Gastrocnemius medialis (tissue), 4 donors: ENCODE results near the gene SCUBE1. TPM values are rescaled to one million over a fixed set of nuclear protein-coding genes. Genes with fewer than 3 reads are reported as not detected.

ENCODE experiments used
- ATAC-seq, 2 donors: fragments of 150-250 bp; one replicate each; pipeline ENCODE4 v1.9.1; 2016
- DNase-seq, 2 donors: peaks; one replicate each; pipeline ENCODE4 v3.0.0-alpha.2; 2019
- H3K27ac ChIP-seq, 4 donors: fragments of 200-600 bp; sonication (generic); 1 replicate in 1 of 4; 2 replicates in 3 of 4; pipeline ENCODE4 v1.5.1; 2016 to 2018; ENCODE audit warnings: mild to moderate bottlenecking in 2 of 4, moderate library complexity in 1 of 4
- H3K27me3 ChIP-seq, 3 donors: fragments of 200-600 bp; sonication (generic) in 2 of 3; 1 replicate in 1 of 3; 2 replicates in 2 of 3; pipeline versions ENCODE4 v1.5.1 to v1.6.0; 2016 to 2019; ENCODE audit warnings: mild to moderate bottlenecking in 1 of 3, moderate library complexity in 1 of 3
- H3K36me3 ChIP-seq, 2 donors: fragments of 200-600 bp; sonication (generic) in 1 of 2; one replicate each; pipeline ENCODE4 v1.5.1; 2017 to 2018
- H3K4me1 ChIP-seq, 2 donors: fragments of 200-600 bp; sonication (generic) in 1 of 2; one replicate each; pipeline ENCODE4 v1.5.1; 2016 to 2017; ENCODE audit warnings: mild to moderate bottlenecking in 2 of 2
- H3K4me3 ChIP-seq, 4 donors: fragments of 200-600 bp; sonication (generic) in 3 of 4; 1 replicate in 1 of 4; 2 replicates in 3 of 4; pipeline ENCODE4 v1.5.1; 2016 to 2019; ENCODE audit warnings: mild to moderate bottlenecking in 2 of 4
- H3K9me3 ChIP-seq, 3 donors: fragments of 200-600 bp; sonication (generic) in 2 of 3; 1 replicate in 1 of 3; 2 replicates in 2 of 3; pipeline ENCODE4 v1.5.1; 2016 to 2019
- CTCF ChIP-seq, 5 experiments: fragments of 450-650 bp in 3 of 5; fragments of 200-600 bp in 2 of 5; sonication (generic) in 2 of 5; IDR thresholded peaks in 4 of 5; conservative IDR thresholded peaks in 1 of 5; 1 replicate in 4 of 5; 2 replicates in 1 of 5; pipeline ENCODE4 v1.5.1; 2016 to 2019; ENCODE audit warnings: antibody characterized with exemption in 5 of 5, mild to moderate bottlenecking in 3 of 5, moderate library complexity in 3 of 5
- POLR2A ChIP-seq, 2 donors: fragments of 450-650 bp; IDR thresholded peaks; one replicate each; pipeline ENCODE4 v1.6.1; 2017; ENCODE audit warnings: antibody characterized with exemption in 2 of 2, mild to moderate bottlenecking in 2 of 2, moderate library complexity in 2 of 2
- in situ Hi-C, 4 donors: fragments of 200-750 bp; cut with MboI; loops; one replicate each; pipeline versions ENCODE4 v1.15.0 to v1.8.0; 2017; ENCODE audit warnings: low sequenced_read_pairs in 4 of 4
- intact Hi-C: fragments of 100-400 bp; cut with DNase I; formaldehyde crosslinking; loops from one replicate; pipeline ENCODE4 v1.15.1; 2023; ENCODE audit warnings: low total_unique reads
- total RNA-seq, 4 donors: library from RNA; depleted of rRNA; stranded (reverse); fragments of >200 nt; gene quantifications; one replicate each; pipeline versions ENCODE4 v1.1.0 to v1.2.3, GENCODE V29; 2016

The SCUBE1 gene
- total RNA-seq, 4 donors from 2014 or later, result 0.20 to 0.55 (median 0.41) TPM

GRCh38 chr22:43212434-43212952 lies 130.7 kb downstream of the SCUBE1 start:
- Histone ChIP-seq H3K9me3 (no peaks in the 10 kb centered on the region), H3K27ac (no peak overlapping the region), H3K36me3 (no peaks in the 10 kb centered on the region), H3K27me3 (no peaks in the 10 kb centered on the region), H3K4me1 (no peaks in the 10 kb centered on the region), H3K4me3 (no peak overlapping the region)
- no peak for TF ChIP-seq CTCF (IDR thresholded peaks at IDR 0.05 in 4 of 5, conservative IDR thresholded peaks at IDR 0.05 in 1 of 5)
- no peak for ATAC-seq
- no peak for DNase-seq
- in situ Hi-C loops (no loop called here), intact Hi-C loops (no loop called here)

- Histone ChIP-seq H3K27ac (no peak overlapping the region), H3K4me1 (no peaks in the 10 kb centered on the region), H3K36me3 (no peaks in the 10 kb centered on the region), H3K27me3 (no peaks in the 10 kb centered on the region), H3K9me3 (no peaks in the 10 kb centered on the region), H3K4me3 (no peak overlapping the region)
- in situ Hi-C loops, result no loop called here
- ATAC-seq (no peak), DNase-seq (no peak)
- intact Hi-C loops, result no loop called here
- no peak for TF ChIP-seq POLR2A (IDR thresholded peaks at IDR 0.05)
- TF ChIP-seq CTCF (IDR thresholded peaks at IDR 0.05 in 4 of 5, conservative IDR thresholded peaks at IDR 0.05 in 1 of 5), result no peak
Observed at GRCh38 chr22:43211941-43212433, 131.2 kb downstream of the SCUBE1 start.

- DNase-seq (no peak), ATAC-seq (no peak)
- H3K9me3 ChIP-seq, result no peaks in the 10 kb centered on the region
- TF ChIP-seq CTCF (IDR thresholded peaks at IDR 0.05 in 4 of 5, conservative IDR thresholded peaks at IDR 0.05 in 1 of 5) (no peak), POLR2A (IDR thresholded peaks at IDR 0.05) (no peak)
- in situ Hi-C loops, result no loop called here
- H3K36me3 ChIP-seq, result no peaks in the 10 kb centered on the region
- H3K27ac ChIP-seq, result no peak overlapping the region
- H3K27me3 ChIP-seq, result no peaks in the 10 kb centered on the region
- no peak overlapping the region for H3K4me3 ChIP-seq
- intact Hi-C loops, result no loop called here
- H3K4me1 ChIP-seq, result no peaks in the 10 kb centered on the region
Observed at GRCh38 chr22:43210631-43211515, 132.3 kb downstream of the SCUBE1 start.

- ATAC-seq (no peak), DNase-seq (no peak)
- TF ChIP-seq CTCF (IDR thresholded peaks at IDR 0.05 in 4 of 5, conservative IDR thresholded peaks at IDR 0.05 in 1 of 5), result no peak
- no peak for TF ChIP-seq POLR2A (IDR thresholded peaks at IDR 0.05)
- H3K4me1 ChIP-seq, result no peaks in the 10 kb centered on the region
- no peaks in the 10 kb centered on the region for H3K27me3 ChIP-seq
- H3K4me3 ChIP-seq, result no peak overlapping the region
- intact Hi-C loops (no loop called here), in situ Hi-C loops (no loop called here)
- H3K27ac ChIP-seq, result no peak overlapping the region
- no peaks in the 10 kb centered on the region for H3K9me3 ChIP-seq
- no peaks in the 10 kb centered on the region for H3K36me3 ChIP-seq
Observed at GRCh38 chr22:43209971-43210370, 133.2 kb downstream of the SCUBE1 start.
